Lower leg skin (tissue), 3 donors: ENCODE results near the gene OSBPL3.

Source experiments
- CTCF ChIP-seq, 3 donors: fragments of 450-650 bp; IDR thresholded peaks; one replicate each; pipeline ENCODE4 v1.5.1; 2016; ENCODE audit warnings: antibody characterized with exemption in 3 of 3, mild to moderate bottlenecking in 3 of 3, moderate library complexity in 2 of 3
- POLR2A ChIP-seq, 2 donors: fragments of 450-650 bp; IDR thresholded peaks; one replicate each; pipeline ENCODE4 v1.6.1; 2016 to 2017; ENCODE audit warnings: antibody characterized with exemption in 2 of 2, mild to moderate bottlenecking in 1 of 2, moderate library complexity in 1 of 2

GRCh38 chr7:24991353-24991752 is 11.4 kb upstream of the OSBPL3 start:
- TF ChIP-seq CTCF (IDR thresholded peaks at IDR 0.05) (no peak), POLR2A (IDR thresholded peaks at IDR 0.05) (no peak)
